Measurements from ENCODE around the gene GPLD1.
A peak's percentile ranks its signal among the peaks of the same experiment; 100 is the strongest.
"Not testable (repeated sequence)": the region's sequence is repeated elsewhere in the genome, so short reads cannot be mapped to it uniquely, and the experiment has no call there.

GPLD1 gene

DNA sequence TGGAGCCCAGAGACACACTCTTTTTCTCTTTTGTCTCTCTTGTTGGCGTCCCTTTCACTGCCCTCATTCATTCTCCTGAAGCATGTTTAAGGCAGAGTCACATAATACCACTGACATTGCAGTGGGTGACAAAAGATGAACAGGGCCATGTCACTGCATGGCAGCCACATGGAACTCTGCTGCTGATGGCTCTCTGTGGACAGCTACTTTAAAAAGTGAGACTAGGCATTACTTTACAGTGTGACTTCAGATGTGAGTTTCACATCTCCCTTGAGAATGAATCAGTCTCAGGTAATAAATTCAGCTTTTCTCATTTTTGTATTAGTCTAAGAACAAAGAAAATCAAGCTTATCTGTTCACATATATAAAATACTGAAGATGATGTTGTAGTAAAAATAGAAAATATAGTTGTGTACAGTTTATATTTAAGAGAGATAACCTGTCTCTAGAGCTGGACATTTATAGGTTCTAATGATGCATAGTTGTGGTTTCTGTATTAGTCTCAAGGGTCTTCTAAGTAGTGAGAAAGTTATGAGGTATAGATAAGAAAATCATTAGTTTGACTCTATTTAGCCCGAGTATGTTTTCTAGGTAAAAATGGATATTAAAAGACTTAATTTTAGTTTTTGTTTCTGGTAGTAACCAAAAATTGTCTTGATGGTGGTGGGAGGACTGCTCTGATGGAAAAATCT lies 80.5 kb downstream of the GPLD1 start:
- no peak for DNase-seq

DNA sequence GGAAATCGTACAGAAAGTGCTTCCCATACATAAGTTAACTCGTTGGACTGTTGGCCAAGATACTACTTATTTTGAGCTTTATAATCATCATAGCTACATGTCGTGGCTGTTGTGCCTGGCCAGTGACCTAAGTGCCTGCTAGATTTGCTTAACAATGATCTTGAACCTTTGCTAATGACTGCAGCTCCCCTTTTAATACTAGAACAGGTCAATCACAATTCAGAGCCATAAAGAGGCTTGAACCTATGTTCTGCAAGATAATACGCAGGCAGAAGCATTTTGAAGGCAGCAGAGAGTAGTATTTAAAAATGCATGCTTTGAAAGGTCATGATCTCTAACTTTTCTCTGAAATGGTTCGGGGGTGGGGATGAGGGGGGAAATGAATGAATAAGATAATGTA lies 84.1 kb downstream of the GPLD1 start:
- DNase-seq = no peak

GRCh38 chr6:24403501-24403824 lies 85.9 kb downstream of the GPLD1 start:
- DNase-seq = no peak

GRCh38 chr6:24402697-24403500 lies 86.5 kb downstream of the GPLD1 start, which contains the start of gene MRS2:
Gene MRS2, plus strand, starts transcription at chr6:24402936. Its CDS starts 111 bp downstream, at chr6:24403047.
- peak; percentile 83 for DNase-seq

- no peak for DNase-seq
Measured at GRCh38 chr6:24401458-24401857, 87.9 kb downstream of the GPLD1 start.

DNA sequence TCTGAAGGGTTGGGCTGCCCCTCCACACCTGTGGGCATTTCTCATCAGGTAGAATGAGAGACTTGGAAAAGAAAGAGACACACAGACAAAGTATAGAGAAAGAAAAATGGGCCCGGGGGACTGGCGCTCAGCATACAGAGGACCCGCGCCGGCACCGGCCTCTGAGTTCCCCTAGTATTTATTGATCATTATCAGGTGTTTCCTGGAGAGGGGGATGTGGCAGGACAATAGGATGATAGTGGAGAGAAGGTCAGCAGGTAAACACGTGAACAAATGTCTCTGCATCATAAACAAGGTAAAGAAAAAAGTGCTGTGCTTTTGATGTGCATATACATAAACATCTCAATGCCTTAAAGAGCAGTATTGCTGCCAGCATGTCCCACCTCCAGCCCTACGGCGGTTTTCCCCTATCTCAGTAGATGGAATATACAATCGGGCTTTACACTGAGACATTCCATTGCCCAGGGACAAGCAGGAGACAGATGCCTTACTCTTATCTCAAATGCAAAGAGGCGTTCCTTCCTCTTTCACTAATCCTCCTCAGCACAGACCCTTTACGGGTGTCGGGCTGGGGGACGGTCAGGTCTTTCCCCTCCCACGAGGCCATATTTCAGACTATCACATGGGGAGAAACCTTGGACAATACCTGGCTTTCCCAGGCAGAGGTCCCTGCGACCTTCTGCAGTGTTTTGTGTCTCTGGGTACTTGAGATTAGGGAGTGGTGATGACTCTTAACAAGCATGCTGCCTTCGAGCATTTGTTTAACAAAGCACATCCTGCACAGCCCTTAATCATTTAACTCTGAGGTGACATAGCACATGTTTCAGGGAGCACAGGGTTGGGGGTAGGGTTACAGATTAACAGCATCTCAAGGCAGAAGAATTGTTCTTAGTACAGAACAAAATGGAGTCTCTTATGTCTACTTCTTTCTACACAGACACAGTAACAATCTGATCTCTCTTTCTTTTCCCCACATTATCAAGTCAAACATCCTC lies 89.0 kb downstream of the GPLD1 start:
- not testable (repeated sequence) for DNase-seq

DNA sequence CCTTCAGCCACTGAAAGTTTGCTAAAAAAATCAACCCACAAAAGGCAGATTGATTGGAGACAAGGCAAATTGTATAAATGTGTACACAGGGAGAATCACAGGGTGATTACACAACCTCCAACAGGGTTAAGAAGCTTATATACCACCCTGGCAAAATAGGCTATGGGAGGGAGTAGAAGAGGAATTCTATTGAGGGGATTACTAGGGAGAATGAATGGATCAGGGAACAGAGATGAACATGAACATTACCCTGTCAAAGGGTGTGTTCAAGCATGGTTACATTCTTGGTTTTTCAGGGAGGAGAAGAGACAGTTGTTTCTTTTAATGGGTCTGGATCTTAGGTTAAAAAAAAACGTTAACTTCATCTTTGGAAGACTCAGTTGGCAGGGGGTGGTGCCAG lies 91.7 kb downstream of the GPLD1 start:
- no peak for DNase-seq

- DNase-seq = no peak
Measured at GRCh38 chr6:24396824-24397223, 92.6 kb downstream of the GPLD1 start.

DNA sequence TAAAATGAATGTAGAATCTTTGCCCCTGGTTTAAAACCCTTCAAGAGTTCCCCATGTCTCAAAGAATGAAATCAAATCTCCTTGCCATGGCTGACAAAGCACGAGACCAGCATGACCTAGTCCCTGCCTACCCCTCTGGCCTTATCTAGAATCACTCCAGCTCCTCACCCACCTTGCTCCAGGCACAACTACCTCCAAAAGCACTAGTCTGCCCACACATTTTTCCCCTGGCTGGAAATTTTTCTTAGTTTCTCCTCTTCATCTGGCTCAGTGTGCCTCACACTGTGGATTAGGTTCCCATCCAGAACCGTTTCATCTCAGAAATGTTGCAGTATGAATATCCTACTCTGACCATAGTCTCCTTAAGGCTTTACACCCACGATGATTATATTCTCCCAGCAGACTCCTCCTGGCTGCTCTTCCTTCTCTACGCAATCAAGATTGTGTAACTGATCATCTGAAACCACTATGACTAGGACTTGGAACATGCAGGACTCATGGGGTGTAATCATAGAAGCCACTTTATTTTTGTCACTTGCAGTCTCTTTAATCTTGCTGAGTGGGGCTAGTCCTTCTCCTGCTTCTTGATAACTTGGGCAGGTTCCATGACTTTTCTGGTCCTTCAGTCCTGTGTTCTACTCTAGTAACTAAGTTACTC lies 94.5 kb downstream of the GPLD1 start:
- DNase-seq = no peak

- no peak for DNase-seq
Measured at GRCh38 chr6:24394061-24394779, 95.2 kb downstream of the GPLD1 start.

- no peak for DNase-seq
Measured at GRCh38 chr6:24391756-24392405, 97.5 kb downstream of the GPLD1 start.

DNA sequence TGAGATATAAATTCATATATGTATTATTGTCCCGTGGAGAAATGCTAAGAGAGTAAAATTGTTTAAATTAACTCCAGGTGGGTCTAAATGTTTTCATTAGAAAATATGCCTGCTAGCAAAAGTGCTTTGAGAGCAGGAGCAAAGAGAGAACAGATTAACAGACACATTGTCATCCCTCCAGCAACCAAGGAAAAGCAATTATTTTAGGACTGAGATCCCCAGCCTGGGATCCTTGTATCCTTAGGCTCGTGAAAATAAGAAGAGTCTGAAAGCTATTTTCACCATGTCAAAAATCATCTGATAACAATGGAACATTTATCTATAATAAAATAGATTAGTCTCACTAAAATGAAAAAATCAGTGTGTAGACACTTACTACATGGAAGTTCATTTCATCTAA lies 98.2 kb downstream of the GPLD1 start:
- no peak for DNase-seq

DNA sequence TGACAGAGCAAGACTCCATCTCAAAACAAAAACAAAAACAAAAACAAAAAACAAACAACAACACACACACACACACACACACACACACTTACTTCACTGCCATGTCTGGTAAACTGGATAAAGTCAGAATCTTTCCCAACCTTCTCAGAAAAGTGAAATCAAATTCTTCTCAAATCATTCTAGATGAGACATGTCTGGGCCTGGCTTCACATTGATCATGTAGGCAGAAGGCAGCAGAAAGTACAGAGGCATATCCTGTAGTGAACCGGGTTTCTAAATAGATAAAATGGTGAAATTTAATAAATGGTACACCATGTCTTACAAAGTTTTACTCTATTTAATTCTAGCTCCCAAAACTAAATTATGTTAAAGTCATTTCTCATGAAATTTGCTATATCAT lies 101.6 kb downstream of the GPLD1 start:
- no peak for DNase-seq

- DNase-seq = no peak
Measured at GRCh38 chr6:24385536-24386269, 103.7 kb downstream of the GPLD1 start.

DNA sequence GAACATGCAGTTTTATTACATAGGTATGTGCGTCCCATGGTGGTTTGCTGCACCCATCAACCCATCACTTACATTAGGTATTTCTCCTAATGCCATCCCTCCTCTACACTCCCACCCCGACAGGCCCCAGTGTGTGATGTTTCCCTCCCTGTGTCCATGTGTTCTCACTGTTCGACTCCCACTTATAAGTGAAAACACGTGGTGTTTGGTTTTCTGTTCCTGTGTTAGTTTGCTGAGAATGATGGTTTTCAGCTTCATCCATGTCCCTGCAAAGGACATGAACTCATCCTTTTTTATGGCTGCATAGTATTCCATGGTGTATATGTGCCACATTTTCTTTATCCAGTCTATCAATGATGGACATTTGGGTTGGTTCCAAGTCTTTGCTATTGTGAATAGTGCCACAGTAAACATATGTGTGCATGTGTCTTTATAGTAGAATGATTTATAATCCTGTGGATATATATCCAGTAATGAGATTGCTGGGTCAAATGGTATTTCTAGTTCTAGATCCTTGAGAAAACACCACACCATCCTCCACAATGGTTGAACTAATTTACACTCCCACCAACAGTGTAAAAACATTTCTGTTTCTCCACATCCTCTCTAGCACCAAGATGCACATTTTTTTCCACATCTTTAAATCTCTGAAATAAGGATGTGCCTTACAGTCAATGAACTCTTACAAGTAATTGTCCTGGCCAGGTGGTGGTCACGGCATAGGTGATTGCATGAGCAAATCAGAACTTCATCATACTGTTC lies 104.8 kb downstream of the GPLD1 start:
- DNase-seq = not testable (repeated sequence)

- DNase-seq = not testable (repeated sequence)
Measured at GRCh38 chr6:24382891-24383494, 106.4 kb downstream of the GPLD1 start.

- no peak for DNase-seq
Measured at GRCh38 chr6:24382220-24382540, 107.2 kb downstream of the GPLD1 start.

DNA sequence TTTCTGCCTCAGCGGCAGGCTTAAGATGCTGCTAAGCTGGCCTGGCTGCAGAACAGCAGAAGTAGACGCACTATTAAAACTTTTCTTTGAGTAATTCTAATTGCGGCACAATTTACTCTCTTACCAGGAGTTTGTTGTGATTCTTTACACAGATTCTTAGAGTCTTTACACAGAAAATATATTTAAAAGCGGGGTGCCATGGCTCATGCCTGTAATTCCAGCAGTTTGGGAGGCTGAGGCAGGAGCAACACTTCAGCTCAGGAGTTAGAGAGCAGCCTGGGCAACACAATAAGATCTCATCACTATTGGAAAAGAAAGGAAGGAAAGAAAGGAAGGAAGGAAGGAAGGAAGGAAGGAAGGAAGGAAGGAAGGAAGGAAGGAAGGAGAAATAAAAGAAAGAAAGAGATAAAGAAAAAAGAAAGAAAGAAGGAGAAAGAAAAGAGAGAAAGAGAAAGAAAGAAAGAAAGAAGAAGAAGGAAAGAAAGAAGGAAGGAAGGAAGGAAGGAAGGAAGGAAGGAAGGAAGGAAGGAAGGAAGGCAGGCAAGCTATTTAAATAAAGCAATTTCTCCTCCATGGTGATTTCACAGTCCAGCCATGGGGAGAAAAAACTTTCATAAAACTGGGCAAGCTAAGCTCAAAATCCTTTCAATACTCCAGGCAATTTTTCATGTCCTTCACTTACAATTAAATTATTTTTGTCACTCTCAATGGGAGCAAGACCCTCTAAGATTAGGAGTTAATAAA lies 107.7 kb downstream of the GPLD1 start:
- DNase-seq = no peak
